ENCODE data around the gene SLC43A2.

Gene SLC43A2

GRCh38 chr17:1560858-1561355, 67.7 kb downstream of the SLC43A2 start:
- no peak for FAIRE-seq

- FAIRE-seq = no peak
Observed at GRCh38 chr17:1560101-1560857, 68.4 kb downstream of the SLC43A2 start.

DNA sequence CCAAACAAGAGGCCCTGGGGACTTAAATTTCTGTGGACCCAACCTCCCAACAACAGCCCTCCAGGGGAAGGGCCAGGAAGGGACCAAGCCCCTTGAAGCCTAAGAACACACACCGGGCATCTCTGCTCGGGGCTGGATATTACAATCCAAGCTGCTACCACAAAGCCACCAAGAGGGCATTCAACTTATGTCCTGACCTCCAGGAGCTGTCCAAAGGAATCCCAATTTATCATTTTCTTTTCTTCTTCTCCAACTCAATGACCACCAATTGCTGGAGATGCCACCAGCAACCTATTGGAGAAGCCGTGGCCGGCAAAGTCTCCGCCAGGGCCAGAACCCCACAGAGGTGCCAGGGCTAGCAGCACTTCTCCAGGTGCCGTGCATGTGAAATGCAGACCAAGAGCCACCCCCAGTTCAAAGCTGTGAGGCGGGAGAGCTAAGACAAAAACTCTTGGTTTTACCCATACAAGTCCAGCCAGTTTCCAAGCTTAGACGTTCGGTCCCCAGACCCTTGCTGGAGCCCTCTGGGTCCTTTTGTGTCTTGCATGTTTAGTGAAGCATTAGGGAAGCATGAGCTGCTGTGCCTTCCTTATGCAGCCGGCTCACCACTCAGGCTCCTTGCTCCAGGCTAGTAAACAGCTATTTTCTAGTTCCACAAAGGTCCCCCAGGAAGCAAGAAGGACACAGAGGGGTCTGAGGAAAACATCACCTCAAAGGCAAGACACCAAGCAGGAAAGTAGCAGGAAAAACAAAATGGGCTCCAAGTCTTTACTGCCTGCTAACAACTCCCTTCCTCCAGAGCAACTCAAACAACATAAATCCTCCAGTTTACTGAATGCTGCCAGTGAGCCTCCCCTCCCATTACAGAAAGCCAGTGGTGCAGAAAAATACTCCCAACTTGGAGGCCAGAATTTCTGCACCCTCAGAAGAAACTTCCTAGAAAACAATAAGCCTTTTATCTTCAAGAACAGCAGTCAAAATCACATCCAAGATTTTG, 69.3 kb downstream of the SLC43A2 start:
- no peak for FAIRE-seq

DNA sequence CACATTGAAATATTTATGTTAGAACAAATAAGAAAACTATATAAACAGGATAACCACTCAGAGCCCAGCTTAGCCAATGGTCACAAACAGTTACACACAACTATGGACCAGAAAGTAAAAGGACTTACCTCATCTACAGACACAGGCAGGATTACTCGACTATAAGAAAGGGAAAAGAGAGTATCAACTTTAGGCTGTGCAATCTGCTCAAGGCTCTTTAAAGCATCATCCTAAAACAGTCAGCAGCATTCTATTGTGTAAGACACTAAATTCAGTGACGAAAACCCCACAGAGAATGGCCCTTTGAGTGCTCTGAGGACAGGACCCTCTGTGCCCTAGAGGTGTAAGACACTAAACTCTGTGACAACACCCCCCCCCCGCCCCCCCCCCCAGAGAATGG, 70.2 kb downstream of the SLC43A2 start:
- no peak for FAIRE-seq

DNA sequence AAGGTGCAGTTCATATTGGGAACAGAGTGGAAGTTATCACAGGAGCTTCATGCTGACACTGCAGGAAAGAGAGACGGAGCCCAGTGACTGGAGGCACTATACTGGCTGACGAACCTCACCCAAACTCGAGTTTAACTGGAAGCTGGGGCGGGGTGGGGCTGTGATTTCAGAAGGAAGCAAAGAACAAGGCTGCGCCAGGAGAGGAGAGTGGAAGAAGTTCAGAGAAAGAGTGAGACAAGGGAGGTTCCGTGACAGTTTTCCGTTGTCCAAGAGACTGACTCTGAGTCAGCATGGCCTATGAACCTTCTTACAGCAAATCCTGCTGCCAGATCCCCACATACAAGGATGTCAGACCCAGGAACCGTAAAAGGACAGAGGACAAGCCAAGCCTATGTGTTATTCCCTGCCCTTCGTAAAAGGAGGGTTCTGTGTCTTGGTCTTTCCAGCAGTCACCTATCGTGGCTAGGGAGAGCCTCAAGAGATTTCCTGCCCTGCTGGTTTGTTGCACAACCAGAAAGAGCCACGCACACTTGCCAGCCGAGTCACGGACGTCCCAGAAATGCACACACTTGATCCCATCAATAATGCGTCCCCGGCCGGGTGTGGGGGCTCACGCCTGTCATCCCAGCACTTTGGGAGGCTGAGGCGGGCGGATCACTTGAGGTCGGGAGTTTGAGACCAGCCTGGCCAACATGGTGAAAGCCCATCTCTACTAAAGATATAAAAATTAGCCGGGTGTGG, 71.1 kb downstream of the SLC43A2 start:
- FAIRE-seq = no peak

- FAIRE-seq = no peak
Observed at GRCh38 chr17:1555651-1556471, 72.8 kb downstream of the SLC43A2 start.

DNA sequence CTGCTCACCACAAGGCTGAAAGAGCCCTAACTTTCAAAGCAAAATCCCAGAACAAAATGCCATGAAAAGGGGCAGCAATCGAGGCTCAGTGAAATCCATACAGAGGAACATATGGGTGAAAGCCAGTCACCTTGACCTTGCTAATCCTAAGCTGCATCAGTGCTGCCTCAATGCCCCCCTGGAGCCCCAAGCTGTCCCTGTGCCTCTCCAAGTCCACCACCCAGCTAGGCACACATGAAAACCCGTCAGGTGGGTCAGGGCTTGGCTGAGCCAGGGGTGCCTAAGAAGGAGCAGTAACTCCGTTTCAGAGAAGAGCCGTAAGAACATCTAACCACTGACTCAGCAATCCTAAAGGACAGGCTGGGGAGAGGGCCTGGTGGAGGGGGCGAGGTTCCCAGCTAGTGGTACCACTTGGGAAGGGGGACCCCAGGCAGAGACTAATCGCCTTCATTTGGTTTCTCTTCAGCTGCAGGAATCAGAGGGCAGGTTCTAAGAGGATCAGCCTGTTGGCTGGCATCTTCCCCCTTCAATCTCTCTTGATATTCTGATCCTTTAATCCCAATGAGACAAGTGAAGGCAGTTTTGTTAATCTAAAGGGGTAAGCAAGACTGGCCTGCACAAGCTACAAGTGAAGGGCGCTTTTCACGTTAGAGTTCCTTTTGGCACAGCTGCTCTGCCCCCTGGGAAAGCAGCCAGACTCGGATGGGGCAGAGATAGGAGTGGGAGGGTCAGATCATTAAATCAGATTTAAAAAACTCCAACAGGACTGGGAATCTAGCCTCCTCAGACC, 73.7 kb downstream of the SLC43A2 start:
- FAIRE-seq = no peak

DNA sequence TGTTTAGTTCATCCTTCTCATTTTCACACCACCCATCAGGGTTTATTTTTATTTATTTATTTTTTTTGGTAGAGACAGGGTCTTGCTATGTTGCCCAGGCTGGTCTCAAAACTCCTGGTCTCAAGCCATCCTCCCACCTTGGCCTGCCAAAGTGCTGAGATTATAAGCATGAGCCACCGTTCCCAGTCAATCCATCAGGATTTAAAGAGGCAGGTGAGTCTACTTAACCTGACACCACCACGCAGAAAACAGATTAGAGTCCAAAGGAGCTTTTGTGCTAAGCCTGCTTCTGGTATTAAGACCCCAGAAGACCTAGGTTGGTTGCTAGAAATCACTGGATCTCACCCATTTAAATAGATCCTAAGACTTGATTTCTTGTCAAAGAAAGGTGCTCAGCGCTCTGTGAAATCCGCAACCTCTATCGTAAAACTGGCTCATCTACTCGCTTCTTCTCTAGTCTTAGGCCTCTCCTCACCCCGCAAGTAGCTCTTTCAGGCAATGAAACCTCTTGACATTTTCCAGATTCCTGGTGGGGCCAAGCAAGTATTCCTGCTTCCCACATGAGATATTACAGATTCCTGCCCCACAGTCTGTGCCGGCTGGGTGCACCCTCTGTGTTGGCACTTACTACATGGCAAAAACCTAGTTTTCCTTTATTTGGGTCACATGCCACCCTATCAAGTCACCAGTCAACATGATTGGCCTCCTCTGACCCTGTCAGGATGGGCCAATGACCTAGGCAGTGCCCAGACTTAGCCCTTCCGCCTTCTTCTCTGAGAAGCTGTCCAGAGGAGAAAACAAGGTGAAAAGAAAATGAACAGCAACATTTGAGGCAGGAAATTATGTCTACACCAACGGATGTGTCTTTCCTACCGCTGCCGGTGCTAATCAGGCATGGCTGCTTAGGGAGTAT, 75.0 kb downstream of the SLC43A2 start:
- FAIRE-seq = no peak

- FAIRE-seq = no peak
Observed at GRCh38 chr17:1552932-1553331, 75.7 kb downstream of the SLC43A2 start.

GRCh38 chr17:1551741-1552140, 76.9 kb downstream of the SLC43A2 start:
- no peak for FAIRE-seq

DNA sequence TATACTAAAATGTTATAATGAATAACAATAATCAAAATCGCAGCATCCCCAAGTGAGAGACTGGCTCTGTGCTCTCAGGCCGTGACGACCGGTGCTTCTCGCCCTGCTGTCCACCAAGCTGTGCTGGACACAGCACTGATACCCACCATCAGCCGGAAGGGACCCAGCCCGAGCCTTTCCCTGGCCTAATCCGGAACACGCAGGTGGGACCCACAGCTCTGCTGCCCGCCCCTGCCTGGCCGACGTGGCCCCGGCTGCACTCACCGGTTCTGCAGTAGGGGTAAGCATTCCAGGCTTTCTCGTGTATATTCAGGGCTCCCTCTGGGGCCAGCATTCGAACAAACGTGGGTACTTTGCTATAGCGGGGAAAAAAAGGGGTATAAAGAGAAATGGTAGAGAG, 80.6 kb downstream of the SLC43A2 start:
- no peak for FAIRE-seq

GRCh38 chr17:1546292-1546922, 82.2 kb downstream of the SLC43A2 start:
- no peak for FAIRE-seq

GRCh38 chr17:1545618-1546017, 83.0 kb downstream of the SLC43A2 start:
- FAIRE-seq = no peak

GRCh38 chr17:1542316-1542715, 86.3 kb downstream of the SLC43A2 start:
- no peak for FAIRE-seq

GRCh38 chr17:1541367-1541904, 87.2 kb downstream of the SLC43A2 start:
- no peak for FAIRE-seq

DNA sequence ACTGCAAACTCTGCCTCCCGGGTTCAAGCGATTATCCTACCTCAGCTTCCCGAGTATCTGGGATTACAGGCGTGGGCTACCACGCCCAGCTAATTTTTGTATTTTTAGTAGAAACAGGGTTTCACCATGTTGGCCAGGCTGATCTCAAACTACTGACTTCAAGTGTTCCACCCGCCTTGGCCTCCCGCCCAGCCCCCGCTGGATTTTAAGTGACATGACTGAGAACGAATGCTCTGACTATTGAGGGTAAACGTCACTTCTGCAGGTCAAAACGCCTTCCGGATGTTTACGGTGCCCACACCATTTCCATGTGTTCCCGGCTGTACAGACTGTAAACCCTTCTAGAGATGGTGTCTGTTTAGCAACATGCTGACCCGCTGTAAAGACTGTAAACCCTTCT, 88.8 kb downstream of the SLC43A2 start:
- no peak for FAIRE-seq

GRCh38 chr17:1535737-1536136, 92.9 kb downstream of the SLC43A2 start:
- no peak for FAIRE-seq

GRCh38 chr17:1533661-1534325, 94.8 kb downstream of the SLC43A2 start:
- FAIRE-seq = no peak
